UCSD-AML1 (cell line): ENCODE data around the gene SPATA7.

Experiments used
- DNase-seq: peaks from one replicate; lab custom pipeline; 2025; ENCODE audit not compliant: unreplicated experiment; lab: John Stamatoyannopoulos, UW

The SPATA7 gene

DNA sequence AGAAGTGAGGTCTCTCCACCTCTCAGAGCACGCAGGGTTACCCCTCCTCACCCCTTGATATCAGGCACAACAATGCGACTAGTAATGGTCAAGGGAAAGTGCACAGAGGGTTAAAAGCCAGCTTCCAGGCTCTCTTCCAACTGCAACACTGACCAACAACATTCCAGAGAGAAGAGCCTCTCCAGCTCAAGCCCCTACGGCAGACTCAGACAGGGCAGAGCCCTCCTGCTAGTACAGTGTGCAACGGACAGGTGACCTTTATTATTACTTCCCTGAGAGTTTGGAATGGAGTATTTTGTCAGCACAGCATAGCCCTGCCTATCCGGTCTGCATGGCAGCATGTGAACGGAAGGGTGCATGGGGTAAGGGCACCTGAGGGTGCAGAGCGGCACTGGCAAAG lies 96.3 kb downstream of the SPATA7 start:
- DNase-seq = no peak

- no peak for DNase-seq
Observed at GRCh38 chr14:88482524-88482923, 97.1 kb downstream of the SPATA7 start.
